HUDEP-2 (cell line): Measurements from ENCODE around the gene FARS2.
"Not testable (repeated sequence)": the region's sequence is repeated elsewhere in the genome, so short reads cannot be mapped to it uniquely, and the experiment has no call there.

Experiments
- DNase-seq, 76 experiments: peaks; one replicate each; lab custom pipeline; 2025; ENCODE audit not compliant: unreplicated experiment in 76 of 76; lab: John Stamatoyannopoulos, UW

The FARS2 gene

DNA sequence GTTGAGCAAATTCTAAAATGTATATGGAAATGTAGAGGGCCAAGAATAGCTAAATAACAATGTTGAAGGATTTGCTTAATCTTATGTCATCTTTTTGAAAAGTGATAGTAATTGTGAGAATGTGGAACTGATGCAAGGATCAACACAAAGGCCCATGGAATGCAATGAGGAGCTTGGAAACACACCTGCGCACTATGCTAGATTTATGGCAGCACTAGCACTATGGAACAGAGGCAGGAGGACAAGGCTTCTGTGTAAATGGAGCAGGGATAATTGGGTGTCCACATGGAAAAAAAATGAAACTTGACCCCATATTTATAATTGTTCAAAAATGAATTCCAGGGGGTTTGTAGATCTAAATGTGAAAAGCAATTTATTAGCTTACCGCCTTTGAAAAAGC is 298.3 kb downstream of the FARS2 start:
- DNase-seq, result no peak

DNA sequence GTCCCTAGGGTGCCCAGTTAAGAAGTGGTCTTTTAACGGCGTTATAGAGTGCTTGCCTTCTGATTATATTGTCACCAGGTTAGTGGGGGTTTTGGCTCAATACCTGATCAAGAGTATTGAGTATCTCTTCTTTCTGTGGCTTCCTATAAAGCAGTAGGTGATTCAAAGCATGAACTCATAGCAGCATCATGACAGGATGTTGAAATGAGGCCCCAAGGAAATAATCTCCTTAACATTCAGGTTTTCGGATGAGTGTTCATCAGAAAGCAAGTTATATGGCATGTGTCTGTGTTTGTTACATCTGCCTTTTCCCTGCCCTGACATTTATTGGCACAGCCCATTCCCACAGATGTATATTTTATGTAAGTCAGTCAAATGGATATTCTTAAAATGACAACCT is 301.0 kb downstream of the FARS2 start:
- no peak for DNase-seq

DNA sequence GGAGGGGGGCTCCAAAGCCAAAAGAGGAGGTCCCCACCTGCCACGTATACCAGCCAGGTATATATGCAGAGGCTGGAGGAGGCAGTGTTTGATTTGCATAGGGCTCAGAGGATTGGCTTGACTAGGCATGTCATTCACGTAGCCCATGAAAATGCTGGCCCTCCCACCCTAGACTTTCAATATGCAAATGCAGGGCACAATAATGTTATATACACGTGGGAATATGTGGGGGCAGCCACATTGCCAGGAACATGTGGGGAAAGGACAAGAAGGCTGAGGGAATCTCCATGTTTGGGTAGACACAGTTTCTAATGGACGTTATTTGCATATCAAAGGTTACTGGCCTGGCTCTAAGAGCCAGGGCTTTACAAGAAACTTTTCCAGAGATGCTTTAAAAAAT is 301.8 kb downstream of the FARS2 start:
- no peak for DNase-seq

DNA sequence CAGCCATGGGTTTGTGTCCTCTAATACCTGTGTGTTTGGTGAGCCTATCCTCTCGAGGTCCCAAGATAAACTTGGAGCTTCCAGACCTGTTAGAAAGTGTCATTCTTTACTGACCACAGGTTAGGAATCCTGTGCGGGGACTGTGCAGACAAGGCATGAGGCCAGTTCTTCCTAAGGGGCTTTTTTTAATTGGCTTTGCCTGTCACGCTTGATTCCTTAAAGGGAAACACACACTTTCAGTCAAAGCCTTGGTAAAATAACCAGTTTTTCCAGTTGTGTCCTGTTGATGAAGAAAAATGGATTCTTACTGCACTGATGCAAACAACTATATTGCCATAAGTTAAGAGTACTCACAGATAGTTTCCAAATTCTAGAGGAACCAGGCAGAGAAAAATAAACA is 303.4 kb downstream of the FARS2 start:
- not testable (repeated sequence) for DNase-seq

DNA sequence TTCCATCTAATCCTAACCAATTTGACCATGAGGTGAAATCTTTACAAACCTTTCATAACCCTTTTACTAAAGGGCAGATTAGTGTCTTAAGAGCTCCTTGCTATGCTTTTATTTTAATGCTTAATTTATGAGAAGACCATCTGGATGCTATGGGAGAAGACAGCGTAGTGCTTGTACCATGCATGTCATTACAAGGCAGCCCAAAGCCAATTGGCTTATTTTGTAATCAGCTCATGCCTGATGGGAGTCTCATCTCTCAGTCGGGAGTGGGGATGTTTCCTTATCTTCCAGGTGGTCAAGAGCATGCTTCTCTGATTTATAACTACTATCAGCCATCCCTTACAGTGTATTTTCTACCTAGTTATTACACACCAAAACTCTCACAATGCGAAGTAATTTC is 304.7 kb downstream of the FARS2 start:
- DNase-seq, result no peak

DNA sequence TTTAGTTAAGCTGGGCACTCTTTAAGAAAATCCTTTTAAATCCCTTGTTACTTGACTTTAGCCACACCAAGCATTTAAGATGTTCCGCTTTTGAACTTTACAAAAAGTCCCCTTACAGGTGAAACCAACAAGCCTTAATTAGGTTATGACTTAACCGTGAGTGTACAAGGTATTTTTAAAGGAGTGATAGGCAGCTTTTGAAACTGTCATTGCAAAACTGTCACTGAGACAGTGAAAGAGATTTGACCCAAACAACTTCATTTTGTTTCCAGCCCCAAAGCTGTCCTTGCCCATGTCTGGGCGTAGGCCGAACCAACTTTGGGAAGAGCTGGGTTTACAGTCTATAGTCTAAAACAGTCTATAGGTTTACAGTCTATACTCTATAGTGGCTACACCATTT is 305.4 kb downstream of the FARS2 start:
- no peak for DNase-seq

DNA sequence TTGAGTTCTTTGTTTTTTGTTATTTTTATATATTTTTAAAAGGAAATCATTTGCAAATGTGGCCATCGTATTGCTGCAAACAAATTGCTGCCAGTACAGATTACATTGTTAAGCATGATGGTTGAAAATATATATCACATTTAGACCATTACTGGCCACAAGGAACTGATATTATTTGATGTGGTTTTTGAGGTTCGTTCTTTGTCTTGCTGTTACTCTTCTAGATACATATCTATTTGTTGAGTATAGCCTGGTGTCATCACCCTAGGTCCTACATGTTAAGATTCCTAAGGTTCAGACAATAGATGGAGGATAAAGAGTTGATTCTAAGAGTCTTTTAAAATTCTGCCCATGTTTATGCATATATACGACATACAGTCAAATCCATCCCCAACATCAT is 306.0 kb downstream of the FARS2 start:
- no peak for DNase-seq

DNA sequence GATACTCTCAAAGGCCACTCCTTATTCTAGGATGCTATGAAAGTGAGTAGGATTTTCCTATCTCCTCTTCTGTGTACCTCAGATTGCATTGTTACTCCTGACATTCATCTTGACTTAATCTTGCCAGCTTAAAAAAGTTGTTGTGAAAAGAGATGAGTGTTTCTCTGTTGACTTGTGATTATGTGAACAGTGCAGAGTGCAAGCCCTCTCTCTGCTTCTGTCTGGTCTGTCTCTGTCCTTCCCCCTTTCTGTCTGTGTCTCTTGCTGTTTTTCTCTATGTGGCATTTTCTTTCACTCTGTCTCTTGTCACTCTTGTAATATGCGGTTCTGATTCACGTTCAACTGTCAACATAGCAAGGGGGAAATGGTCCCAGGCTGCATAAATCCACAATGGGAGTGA is 306.6 kb downstream of the FARS2 start:
- no peak for DNase-seq

DNA sequence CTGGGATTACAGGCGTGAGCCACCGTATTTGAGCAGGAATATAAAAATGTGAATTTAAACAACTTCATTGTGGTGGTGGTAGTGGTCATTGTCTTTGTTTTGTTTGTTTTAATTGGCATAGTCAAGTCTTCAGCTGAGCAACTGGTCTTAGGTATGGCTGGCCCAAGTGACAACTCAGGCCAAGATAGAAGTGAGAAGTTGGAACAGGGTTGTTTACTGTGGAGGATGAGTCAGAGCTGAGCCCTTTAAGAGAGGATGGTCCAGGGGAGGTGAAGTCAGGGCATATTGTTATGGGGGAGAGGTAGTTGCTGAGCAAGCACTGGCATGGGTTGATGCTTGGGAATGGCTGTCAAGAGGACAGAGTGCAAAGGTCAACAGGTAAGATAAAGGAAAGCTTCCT is 308.2 kb downstream of the FARS2 start:
- DNase-seq, result no peak

DNA sequence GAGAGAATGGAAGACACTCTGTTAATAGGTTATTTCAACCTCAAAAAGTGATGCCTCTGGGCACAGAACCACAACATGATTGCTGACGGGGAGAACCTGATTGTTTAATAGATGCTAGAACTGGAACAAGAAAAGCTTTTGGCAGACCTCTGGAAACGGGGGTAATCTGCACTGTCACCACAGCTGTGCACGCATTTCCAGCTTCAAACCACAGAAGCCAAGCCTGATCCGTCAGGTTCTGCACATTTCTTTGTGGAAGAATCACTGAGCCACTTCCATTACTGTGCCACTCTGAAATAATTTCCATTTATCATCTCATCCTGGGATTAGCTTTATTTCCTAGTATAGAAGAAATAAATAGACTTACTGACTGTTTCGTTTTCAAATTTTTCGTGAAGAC is 309.3 kb downstream of the FARS2 start:
- DNase-seq, result no peak

DNA sequence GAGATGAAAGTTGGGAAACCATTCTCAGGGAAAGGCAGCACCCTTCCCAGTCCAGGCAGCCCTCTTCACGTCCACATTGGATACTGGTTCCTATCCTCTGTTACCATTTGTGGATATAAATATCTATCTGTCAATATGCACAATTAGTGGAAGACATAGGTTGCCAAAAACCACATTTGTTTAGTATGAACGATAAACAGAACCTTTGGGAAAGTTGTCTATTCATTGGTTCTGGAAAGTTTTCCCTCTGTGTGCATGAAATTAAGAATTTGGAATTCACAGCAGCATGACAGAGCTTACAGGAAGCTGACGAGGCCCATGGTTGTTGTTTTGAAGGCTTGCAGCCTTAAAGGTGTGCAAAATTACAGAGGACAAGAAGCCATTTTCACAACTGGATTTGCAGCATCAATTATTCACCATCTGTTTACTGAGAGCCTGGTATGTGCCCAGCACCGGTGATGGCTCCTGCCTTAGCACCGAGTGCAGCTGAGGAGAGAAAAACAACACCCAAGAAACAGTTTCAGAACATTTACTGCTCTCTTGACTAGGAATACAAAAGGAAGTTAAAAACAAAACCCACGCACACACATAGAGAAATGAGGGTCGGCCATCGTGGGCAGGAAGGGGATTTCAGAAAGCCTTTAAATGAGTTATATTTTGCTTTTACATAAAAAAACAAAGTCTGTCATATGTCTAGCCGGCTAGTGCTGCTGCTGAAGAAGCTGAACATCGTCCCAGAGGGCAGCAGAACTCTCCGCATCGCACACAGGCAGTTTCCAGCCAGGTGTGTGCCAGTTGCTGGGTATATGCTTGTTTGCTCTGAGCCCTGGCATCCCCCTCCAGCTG is 319.6 kb downstream of the FARS2 start:
- DNase-seq, result no peak

DNA sequence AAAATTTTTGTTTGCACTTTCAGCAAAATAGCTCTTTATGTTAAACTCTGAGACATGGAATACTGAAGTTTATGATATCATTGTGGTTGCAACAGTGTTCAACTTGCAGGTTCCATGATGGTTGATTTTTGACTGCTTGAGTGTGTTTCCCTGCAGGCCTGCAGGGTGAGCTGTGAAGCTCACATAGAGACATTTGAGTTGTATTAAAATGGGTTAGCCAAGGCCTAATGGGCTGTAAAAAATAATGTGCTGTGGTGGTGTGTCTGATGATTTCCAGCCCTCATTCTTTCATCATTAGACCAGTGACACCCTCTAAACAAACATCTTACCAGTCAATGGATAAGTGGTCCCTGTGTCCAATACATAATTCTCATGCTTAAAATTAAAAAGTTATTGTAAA is 321.4 kb downstream of the FARS2 start:
- no peak for DNase-seq

DNA sequence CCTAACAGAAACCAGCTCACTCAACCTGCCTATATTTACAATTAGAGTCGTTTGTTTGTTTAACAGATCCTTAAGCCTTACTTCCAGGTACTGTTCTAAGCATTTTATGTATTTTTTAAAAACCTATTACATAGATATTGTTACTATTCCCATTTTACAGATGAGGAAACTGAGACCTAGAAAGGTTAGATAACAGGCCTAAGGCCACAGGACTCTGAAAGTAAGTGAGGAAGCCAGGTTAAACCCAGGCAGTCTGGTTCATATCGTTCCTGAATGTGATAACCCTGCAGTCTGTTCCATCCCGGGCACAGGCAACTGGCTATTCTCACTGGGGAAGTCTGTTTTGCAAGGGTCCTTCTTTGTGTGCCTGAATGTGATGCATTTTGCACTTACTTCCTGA is 322.2 kb downstream of the FARS2 start:
- DNase-seq, result no peak

DNA sequence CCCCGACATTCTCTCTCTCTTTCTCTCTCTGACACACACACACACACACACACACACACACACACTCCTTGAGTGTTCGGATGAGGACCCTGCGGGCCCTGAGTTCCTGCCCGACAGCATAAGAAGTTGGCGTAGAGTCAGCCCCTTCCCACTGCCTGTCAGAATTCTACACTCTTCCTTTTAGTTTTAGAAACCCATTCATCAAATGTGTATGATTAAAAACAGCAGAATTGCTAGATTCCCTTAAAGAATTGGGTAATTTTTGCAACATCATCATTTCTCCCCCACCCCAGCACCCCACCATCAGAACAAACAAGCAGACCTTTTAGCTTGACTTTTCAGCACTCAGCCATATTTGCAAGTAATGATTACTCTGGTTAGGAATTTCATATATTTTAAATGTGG is 322.8 kb downstream of the FARS2 start:
- DNase-seq, result no peak

DNA sequence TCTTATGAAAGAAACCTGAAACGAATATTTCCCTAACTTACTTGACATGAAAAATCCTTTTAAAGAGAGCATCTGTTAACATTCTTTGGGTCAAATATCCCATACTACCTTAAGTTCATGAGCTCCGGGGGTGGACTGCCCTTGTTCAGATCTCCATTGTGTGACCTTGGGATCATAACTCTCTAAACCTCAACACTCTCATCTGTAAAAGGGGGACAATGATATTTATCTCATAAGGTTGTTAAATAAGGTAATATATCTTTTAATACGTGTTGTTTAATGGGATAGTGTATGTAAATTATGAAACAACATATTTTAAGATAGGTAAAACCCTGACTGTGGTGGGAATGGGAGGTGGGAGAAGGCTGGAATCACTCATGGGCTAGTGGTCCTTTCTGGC is 326.3 kb downstream of the FARS2 start:
- no peak for DNase-seq

DNA sequence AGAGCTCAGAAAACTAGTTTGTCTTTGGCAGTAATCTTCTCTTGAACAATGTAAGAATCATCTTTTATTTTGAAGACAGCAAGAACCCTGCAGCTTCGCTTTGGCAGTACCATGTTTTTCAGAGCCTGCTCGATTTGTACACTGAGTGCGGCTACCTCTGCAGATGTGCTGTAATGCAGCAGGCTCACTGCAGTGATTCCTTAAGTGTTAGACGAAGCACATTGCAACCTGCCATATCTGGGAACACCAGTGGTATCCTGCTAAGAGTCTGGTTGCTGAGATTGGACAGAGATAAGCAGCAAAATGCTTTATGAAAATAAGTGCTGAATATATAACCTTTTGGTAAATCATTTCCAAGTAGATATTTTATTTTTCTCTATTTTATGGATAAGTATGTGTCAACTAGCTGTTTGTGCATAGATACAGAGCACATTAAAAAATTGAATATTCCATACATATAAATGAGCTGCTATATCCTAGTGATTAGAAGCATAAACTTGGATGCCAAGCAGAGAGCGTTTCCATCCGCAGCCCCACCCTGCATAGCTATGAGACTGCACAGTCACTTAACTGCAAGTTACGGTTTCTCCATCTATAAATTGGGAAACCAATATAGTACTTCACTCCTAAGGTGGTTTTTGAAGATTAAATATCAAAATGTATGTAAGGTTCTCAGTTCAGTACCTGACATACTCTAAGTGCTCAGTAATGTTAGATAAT is 328.3 kb downstream of the FARS2 start:
- DNase-seq, result no peak

DNA sequence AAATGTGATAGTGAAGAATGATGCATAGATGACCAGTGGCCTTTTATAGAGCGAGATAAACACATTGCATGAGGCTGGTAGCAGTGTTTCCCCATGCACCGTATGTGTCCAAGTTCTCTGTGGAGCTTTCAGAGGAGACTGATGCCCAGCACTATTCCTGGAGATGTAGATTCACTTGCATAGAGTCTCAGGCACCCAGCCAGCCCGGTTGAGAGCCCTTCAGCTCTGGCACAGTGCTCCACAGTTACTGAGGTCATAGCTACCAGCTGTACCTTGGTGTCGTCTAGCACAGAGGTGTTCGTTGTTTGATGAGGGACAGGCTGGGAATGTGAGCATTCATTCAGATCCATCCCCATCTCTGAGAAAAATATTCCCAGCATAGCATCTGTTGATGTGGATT is 328.9 kb downstream of the FARS2 start:
- no peak for DNase-seq

DNA sequence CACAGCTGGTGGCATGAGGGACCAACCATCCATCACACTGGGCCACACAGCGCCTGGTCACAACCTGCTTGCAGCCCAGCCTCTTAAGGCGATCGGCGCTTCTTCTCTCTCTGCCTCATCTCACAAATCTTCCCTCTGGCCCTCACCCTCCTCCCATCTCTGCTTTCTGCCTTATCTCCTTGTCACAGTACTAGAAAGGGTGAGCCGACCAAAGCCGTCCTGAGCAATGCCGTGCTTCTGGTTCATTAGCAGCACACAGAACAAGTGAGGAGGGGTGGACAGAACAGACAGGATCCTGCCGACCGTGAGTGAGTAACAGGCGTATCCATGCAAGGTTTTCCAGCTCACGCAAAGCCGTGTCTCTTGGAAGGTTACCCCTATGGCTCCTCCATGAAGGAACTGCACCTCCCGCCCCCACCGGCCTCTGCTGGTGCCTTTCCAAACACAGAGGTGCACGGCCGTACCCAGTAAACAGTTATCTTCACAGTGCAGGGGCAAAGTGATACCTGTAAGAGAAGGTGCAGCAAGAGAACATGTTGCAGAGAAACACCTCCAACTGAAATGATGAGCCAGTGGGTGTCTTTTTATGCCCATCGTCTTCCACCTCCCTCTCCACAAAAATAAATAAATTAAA is 331.7 kb downstream of the FARS2 start:
- DNase-seq, result peak in 72 of 76 experiments; percentile 13 to 86 (median 64)

DNA sequence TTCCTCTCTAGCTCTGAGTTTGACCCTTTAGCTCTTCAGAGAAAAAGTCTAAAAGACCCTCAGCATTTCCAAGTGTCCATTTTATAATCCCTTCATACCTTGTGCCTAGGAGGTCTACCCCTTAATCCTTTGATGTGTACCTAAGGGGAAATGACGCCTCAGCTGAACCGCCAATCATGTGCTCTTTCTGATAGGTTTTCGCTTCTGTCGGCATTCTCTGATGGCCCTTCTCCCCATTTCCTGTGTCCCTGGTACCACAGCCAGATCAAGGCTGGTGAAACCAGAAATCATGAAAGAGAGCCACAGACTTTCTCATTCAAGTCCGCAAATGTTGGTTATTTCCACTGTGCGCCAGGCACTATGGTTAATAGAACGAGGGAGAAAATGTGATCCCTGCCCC is 333.9 kb downstream of the FARS2 start:
- no peak for DNase-seq

DNA sequence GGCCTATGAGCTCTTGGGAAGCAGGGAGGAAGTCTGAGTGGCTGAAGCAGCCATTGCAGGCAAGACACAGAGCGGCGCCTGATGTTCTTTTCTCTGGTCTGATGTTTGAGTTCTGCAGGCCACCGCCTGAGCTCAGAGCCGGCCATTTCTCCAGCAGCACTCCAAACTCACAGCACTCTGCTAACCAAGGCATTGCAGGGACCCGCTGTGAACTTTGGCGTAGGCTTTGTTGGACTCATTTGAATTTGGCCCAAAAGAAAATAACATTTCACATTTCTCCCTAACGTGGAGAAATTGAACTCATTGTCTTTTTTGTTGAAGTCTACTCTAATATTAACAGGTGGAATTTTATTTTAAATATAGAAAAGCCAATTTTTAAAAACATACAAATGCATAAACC is 336.1 kb downstream of the FARS2 start:
- no peak for DNase-seq

DNA sequence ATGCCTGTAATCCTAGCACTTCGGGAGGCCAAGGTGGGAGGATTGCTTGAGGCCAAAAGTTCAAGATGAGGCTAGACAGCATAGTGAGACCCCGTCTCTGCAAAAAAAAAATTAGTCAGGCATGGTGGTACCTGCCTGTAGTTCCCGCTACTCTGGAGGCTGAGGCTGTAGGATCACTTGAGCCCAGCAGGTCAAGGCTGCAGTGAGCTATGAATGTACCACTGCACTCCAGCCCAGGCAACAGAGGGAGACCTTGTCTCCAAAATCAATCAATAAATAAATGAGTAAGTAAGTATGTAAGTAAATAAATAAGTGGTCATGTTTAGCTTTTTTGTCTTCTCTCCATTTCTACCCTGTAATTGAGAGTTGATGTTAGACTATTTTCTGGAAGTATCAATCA is 336.8 kb downstream of the FARS2 start:
- no peak for DNase-seq

DNA sequence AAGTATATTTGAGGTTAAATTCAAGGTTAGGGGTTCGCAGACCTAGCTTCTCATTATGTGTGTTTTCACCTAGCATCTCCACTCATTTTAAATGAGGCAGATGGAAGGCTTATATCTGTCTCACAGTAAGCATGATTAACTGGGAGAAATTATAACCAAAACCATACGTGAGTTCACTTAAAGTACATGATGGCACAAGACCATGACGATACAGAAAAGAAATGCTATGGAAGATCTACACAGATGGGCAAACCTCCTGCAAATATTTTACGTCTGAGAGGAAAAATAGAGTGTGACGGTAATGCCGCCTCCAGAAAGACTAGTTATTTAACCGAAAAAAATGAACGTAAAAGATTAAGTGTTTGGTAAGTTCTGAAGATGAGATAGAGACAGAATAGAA is 337.8 kb downstream of the FARS2 start:
- no peak for DNase-seq
